Panc1 (cell line): ENCODE data around the gene STRN3.
"Not testable (repeated sequence)": the region's sequence is repeated elsewhere in the genome, so short reads cannot be mapped to it uniquely, and the experiment has no call there.

Experiments used
- TF ChIP-seq, protein P1 (sequence below): fragments of 450-650 bp; IDR thresholded peaks from 2 replicates; pipeline ENCODE4 v1.5.1; 2017; ENCODE audit warnings: mild to moderate bottlenecking
- TF ChIP-seq, protein P2 (sequence below), 2 experiments: IDR thresholded peaks; 2 replicates each; pipeline ENCODE4 v1.6.1; 2011 to 2012; ENCODE audit warnings: low read depth in 2 of 2, control low read depth in 1 of 2, low read length in 1 of 2, mild to moderate bottlenecking in 1 of 2, moderate library complexity in 1 of 2; ENCODE audit not compliant: insufficient read depth in 1 of 2

DNA sequence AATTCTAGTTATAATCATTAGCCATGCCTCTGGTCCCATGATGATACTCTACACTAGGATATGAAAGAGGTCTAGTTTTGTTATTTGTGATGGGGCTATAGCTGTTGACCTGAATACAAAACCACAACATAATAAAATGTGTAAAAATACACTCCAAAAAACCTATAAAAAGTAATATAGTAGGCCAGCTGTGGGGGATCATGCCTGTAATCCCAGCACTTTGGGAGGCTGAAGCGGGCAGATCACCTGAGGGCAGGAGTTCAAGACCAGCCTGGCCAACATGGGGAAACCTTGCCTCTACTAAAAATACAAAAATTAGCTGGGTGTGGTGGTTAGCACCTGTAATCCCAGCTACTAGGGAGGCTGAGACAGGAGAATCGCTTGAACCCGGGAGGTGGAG lies 129.1 kb downstream of the STRN3 start:
- TF ChIP-seq, protein P1, sequence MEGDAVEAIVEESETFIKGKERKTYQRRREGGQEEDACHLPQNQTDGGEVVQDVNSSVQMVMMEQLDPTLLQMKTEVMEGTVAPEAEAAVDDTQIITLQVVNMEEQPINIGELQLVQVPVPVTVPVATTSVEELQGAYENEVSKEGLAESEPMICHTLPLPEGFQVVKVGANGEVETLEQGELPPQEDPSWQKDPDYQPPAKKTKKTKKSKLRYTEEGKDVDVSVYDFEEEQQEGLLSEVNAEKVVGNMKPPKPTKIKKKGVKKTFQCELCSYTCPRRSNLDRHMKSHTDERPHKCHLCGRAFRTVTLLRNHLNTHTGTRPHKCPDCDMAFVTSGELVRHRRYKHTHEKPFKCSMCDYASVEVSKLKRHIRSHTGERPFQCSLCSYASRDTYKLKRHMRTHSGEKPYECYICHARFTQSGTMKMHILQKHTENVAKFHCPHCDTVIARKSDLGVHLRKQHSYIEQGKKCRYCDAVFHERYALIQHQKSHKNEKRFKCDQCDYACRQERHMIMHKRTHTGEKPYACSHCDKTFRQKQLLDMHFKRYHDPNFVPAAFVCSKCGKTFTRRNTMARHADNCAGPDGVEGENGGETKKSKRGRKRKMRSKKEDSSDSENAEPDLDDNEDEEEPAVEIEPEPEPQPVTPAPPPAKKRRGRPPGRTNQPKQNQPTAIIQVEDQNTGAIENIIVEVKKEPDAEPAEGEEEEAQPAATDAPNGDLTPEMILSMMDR: not testable (repeated sequence)
- TF ChIP-seq, protein P2, sequence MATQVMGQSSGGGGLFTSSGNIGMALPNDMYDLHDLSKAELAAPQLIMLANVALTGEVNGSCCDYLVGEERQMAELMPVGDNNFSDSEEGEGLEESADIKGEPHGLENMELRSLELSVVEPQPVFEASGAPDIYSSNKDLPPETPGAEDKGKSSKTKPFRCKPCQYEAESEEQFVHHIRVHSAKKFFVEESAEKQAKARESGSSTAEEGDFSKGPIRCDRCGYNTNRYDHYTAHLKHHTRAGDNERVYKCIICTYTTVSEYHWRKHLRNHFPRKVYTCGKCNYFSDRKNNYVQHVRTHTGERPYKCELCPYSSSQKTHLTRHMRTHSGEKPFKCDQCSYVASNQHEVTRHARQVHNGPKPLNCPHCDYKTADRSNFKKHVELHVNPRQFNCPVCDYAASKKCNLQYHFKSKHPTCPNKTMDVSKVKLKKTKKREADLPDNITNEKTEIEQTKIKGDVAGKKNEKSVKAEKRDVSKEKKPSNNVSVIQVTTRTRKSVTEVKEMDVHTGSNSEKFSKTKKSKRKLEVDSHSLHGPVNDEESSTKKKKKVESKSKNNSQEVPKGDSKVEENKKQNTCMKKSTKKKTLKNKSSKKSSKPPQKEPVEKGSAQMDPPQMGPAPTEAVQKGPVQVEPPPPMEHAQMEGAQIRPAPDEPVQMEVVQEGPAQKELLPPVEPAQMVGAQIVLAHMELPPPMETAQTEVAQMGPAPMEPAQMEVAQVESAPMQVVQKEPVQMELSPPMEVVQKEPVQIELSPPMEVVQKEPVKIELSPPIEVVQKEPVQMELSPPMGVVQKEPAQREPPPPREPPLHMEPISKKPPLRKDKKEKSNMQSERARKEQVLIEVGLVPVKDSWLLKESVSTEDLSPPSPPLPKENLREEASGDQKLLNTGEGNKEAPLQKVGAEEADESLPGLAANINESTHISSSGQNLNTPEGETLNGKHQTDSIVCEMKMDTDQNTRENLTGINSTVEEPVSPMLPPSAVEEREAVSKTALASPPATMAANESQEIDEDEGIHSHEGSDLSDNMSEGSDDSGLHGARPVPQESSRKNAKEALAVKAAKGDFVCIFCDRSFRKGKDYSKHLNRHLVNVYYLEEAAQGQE (IDR thresholded peaks at IDR 0.05; ENCODE audit: insufficient read depth in 1 of 2, low read depth in 2 of 2, low read length in 1 of 2): not testable (repeated sequence)
